ENCODE measurements around the gene HRH4. TPM values are rescaled to one million over a fixed set of nuclear protein-coding genes. Genes with fewer than 3 reads are reported as not detected.

The HRH4 gene
- total and polyA plus RNA-seq, 9 donors: 0.04 to 0.09 (median 0.06) TPM; not detected in 5

DNA sequence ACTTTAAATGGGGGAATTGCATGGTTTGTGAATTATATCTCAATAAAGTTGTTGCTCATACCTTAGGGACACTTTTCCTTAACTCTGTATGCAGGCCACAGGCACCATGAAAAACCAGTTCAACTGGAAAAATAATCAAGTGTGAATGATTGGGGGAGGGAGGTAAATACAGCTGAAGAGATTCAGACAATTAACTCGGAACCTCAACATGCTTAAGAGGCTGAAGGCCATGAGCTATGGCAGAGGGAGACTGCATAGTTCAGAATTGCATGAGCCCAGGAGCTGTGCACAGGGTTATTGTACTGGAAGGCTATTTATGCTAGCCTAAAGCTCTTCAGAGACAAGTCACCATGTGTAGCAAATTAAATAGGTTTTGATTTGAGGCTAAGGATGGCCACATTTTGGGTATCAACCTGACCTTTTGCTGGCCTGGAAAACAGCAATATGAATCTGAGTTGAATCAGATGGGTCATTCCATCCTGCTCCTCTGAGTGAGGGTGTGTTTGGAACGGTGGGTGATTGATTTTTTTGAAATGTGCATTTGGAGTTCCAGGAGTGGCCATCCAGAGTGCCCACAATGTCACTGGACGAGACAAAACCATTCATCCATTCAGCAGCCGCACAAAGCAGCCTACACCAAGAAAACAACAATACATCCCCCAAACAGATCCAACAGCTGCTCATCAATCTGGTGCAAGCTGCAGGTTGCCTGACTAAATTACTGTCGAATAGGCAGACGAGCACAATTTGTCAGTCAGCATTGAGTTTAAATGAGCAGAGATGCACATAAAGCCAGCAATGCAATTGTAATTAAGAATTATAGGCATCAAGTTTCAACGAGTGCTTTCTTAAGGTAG, 42.5 kb downstream of the HRH4 start:
- 65% methylated on average over 3 of the region's 7 CpGs for WGBS (ENCODE audit: insufficient coverage)
- no peak for DNase-seq
- Histone ChIP-seq H3K4me3 (ENCODE audit: low read length) (no peak overlapping the region), H3K36me3 (ENCODE audit: control insufficient read depth, insufficient read depth, low read length) (no peaks in the 10 kb centered on the region), H3K9me3 (replicated peaks; ENCODE audit: control insufficient read depth, low read depth, low read length) (no peaks in the 10 kb centered on the region), H3K4me1 (ENCODE audit: control insufficient read depth, insufficient read depth, low read length) (no peaks in the 10 kb centered on the region), H3K27me3 (ENCODE audit: control insufficient read depth, insufficient read depth, low read length) (no peaks in the 10 kb centered on the region), H3K27ac (ENCODE audit: low read length) (no peak overlapping the region)

DNA sequence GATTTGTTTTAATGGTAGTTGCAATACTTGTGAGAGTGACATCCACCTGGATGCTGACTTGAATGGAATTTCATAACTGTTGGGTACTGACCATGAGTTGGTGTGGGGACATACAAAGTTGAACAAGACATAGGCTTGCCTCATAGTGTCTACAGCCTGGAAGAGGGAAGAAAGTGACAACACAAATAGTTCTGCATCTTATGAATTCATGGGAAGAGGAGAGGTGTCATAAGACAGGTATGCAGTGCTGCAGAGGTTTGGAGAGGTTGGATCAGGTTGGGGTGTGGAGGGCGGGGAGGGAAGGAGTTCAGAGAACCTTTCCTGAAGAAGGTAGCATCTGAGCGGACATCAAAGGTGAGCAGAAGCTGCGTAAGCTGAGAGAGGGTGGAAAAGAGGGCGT, 44.0 kb downstream of the HRH4 start:
- H3K27me3 ChIP-seq (ENCODE audit: control insufficient read depth, insufficient read depth, low read length): no peaks in the 10 kb centered on the region
- H3K4me1 ChIP-seq (ENCODE audit: control insufficient read depth, insufficient read depth, low read length): no peaks in the 10 kb centered on the region
- H3K27ac ChIP-seq (ENCODE audit: low read length): no peak overlapping the region
- H3K9me3 ChIP-seq (replicated peaks; ENCODE audit: control insufficient read depth, low read depth, low read length): no peaks in the 10 kb centered on the region
- no peak for DNase-seq
- no peaks in the 10 kb centered on the region for H3K36me3 ChIP-seq (ENCODE audit: control insufficient read depth, insufficient read depth, low read length)
- no peak overlapping the region for H3K4me3 ChIP-seq (ENCODE audit: low read length)
- 93% methylated on average over 4 of the region's 4 CpGs for WGBS (ENCODE audit: insufficient coverage)

DNA sequence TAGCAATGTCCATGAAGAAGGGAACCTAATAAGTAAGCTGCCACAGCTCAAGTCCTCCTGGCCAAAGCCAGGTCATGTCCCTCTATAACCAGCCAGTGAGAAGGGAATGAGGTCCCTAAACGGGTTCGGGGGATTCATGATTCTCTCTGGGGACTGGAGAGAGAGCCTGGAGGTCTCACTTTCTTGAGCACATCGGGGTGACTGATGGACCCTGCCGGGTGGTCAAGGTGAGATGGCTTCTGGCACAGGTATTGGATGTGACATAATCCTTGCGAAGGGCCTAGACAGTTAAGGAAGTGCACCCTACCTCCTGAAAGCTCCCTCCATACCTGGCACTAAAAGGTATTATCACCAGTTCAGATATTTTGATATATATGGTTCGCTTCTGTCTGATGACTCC, 45.7 kb downstream of the HRH4 start:
- no peaks in the 10 kb centered on the region for H3K27me3 ChIP-seq (ENCODE audit: control insufficient read depth, insufficient read depth, low read length)
- H3K4me3 ChIP-seq (ENCODE audit: low read length): no peak overlapping the region
- 75% methylated on average over 2 of the region's 6 CpGs for WGBS (ENCODE audit: insufficient coverage)
- H3K27ac ChIP-seq (ENCODE audit: low read length): no peak overlapping the region
- DNase-seq: no peak
- H3K36me3 ChIP-seq (ENCODE audit: control insufficient read depth, insufficient read depth, low read length): no peaks in the 10 kb centered on the region
- no peaks in the 10 kb centered on the region for H3K9me3 ChIP-seq (replicated peaks; ENCODE audit: control insufficient read depth, low read depth, low read length)
- H3K4me1 ChIP-seq (ENCODE audit: control insufficient read depth, insufficient read depth, low read length): no peaks in the 10 kb centered on the region

DNA sequence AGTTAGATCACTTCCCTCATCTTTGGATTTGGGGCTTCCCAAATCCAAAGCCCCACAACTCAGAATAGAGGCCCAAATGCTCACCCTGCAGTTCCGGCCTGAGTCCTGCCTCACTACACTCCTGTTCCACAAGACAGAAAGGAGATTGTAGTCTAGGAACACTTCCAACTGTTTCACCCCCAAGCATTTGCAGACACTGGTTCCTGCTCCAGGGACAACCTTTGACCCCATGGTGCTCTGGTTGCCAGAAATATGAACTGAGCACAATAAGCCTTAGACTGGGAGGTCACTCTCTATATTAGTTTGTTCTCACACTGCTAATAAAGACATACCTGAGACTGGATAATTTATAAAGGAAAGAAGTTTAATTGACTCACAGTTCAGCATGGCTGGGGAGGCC, 49.0 kb downstream of the HRH4 start:
- DNase-seq: no peak
- WGBS (ENCODE audit: insufficient coverage): no CpG with 5 or more reads among the region's 1 CpG
- Histone ChIP-seq H3K36me3 (ENCODE audit: control insufficient read depth, insufficient read depth, low read length) (no peaks in the 10 kb centered on the region), H3K9me3 (replicated peaks; ENCODE audit: control insufficient read depth, low read depth, low read length) (no peaks in the 10 kb centered on the region), H3K27ac (ENCODE audit: low read length) (no peak overlapping the region), H3K4me3 (ENCODE audit: low read length) (no peak overlapping the region), H3K4me1 (ENCODE audit: control insufficient read depth, insufficient read depth, low read length) (no peaks in the 10 kb centered on the region), H3K27me3 (ENCODE audit: control insufficient read depth, insufficient read depth, low read length) (no peaks in the 10 kb centered on the region)

DNA sequence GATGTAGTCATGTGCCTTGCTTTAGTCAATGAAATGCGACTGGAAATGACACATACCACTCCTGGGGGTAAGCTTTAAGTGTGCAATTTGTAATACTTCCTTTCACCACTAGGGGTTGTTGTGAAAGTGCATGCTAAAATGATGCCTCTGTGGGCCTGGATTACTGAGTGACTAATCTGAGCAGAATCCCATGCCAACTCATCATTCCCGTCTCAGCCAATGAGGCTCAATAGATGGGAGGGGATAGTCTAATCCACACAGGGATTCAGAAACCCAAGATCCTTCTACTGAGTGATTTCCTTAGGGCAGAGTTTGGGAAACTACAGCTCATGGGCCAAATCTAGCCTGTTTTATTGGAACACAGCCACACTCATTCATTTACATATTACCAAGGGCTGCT, 54.0 kb downstream of the HRH4 start:
- Histone ChIP-seq H3K27ac (ENCODE audit: low read length) (no peak overlapping the region), H3K36me3 (ENCODE audit: control insufficient read depth, insufficient read depth, low read length) (no peaks in the 10 kb centered on the region), H3K4me1 (ENCODE audit: control insufficient read depth, insufficient read depth, low read length) (no peaks in the 10 kb centered on the region), H3K4me3 (ENCODE audit: low read length) (no peak overlapping the region), H3K9me3 (replicated peaks; ENCODE audit: control insufficient read depth, low read depth, low read length) (no peaks in the 10 kb centered on the region), H3K27me3 (ENCODE audit: control insufficient read depth, insufficient read depth, low read length) (peaks cover 2% of the 10 kb centered on the region)
- DNase-seq: no peak
- no CpG with 5 or more reads among the region's 2 CpGs for WGBS (ENCODE audit: insufficient coverage)

DNA sequence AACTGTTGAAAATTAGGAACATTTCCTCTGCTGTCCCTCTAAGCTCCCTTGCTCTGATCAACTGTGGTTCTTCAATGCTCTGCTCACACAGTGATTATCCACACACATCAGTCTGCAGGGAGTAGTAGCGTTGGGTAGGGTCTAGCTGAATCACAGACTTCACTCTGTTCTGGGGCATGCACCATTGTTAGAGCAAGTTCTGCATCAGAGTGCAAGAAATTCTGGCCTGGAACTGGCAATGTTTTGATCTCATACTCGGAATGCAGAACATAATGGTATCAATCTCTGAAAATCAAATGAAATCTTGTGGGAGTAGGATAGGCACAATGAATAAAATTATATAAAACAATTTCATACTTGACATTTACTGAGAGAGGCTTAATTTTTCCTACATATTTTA, 55.3 kb downstream of the HRH4 start:
- Histone ChIP-seq H3K27me3 (ENCODE audit: control insufficient read depth, insufficient read depth, low read length) (peaks cover 2% of the 10 kb centered on the region), H3K27ac (ENCODE audit: low read length) (no peak overlapping the region), H3K9me3 (replicated peaks; ENCODE audit: control insufficient read depth, low read depth, low read length) (no peaks in the 10 kb centered on the region), H3K36me3 (ENCODE audit: control insufficient read depth, insufficient read depth, low read length) (no peaks in the 10 kb centered on the region), H3K4me1 (ENCODE audit: control insufficient read depth, insufficient read depth, low read length) (no peaks in the 10 kb centered on the region), H3K4me3 (ENCODE audit: low read length) (no peak overlapping the region)
- DNase-seq: no peak
- WGBS (ENCODE audit: insufficient coverage): 100% methylated on average over 1 of the region's 2 CpGs

DNA sequence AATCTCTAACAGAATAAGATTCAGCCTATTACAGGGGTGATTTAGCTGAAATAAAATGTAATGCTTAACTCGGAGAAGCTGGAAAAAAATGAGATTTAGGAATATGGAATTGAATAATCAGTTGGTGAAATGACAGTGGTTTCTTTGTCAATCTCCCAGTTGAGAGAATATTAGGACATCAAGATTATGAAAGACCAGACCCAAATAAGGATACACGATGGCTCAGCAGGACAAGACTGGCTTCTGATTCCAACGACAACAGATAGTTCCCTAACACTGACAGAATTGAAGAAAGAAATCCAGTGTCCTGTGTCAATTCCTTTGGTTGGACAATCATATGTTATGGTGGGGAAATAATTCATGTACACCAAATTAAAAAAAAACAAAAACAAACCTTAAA, 55.8 kb downstream of the HRH4 start:
- no CpG with 5 or more reads among the region's 3 CpGs for WGBS (ENCODE audit: insufficient coverage)
- no peak for DNase-seq
- H3K4me3 ChIP-seq (ENCODE audit: low read length): no peak overlapping the region

DNA sequence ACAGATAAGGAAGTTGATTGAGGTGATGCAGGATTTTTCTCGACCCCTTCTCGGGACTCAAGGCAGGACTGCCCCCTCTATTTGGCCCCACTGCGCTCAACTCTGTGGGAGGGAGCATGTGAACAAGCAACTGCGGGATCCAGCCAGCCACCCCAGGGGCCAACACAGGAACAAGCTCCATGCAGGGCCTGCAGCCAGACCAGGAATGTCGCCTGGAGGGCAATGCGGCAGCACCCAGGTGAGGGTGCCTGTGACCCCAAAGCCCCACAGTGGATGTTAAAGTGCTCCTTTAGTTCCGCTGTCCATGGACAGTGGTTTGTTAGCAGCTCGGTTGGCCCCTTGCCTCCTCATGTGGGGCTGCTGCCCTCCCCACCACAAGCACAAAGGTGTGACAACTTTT, 57.1 kb downstream of the HRH4 start:
- no peak overlapping the region for H3K27ac ChIP-seq (ENCODE audit: low read length)
- no peaks in the 10 kb centered on the region for H3K4me1 ChIP-seq (ENCODE audit: control insufficient read depth, insufficient read depth, low read length)
- H3K4me3 ChIP-seq (ENCODE audit: low read length): no peak overlapping the region
- 100% methylated on average over 5 of the region's 8 CpGs for WGBS (ENCODE audit: insufficient coverage)
- peaks cover 2% of the 10 kb centered on the region for H3K27me3 ChIP-seq (ENCODE audit: control insufficient read depth, insufficient read depth, low read length)
- H3K9me3 ChIP-seq (replicated peaks; ENCODE audit: control insufficient read depth, low read depth, low read length): no peaks in the 10 kb centered on the region
- no peaks in the 10 kb centered on the region for H3K36me3 ChIP-seq (ENCODE audit: control insufficient read depth, insufficient read depth, low read length)
- DNase-seq: no peak

More for the DNA sequence above, 55.8 kb downstream of the HRH4 start:
- Histone ChIP-seq H3K27me3 (ENCODE audit: control insufficient read depth, insufficient read depth, low read length) (peaks cover 2% of the 10 kb centered on the region), H3K36me3 (ENCODE audit: control insufficient read depth, insufficient read depth, low read length) (no peaks in the 10 kb centered on the region), H3K9me3 (replicated peaks; ENCODE audit: control insufficient read depth, low read depth, low read length) (no peaks in the 10 kb centered on the region), H3K4me1 (ENCODE audit: control insufficient read depth, insufficient read depth, low read length) (no peaks in the 10 kb centered on the region), H3K27ac (ENCODE audit: low read length) (no peak overlapping the region)

DNA sequence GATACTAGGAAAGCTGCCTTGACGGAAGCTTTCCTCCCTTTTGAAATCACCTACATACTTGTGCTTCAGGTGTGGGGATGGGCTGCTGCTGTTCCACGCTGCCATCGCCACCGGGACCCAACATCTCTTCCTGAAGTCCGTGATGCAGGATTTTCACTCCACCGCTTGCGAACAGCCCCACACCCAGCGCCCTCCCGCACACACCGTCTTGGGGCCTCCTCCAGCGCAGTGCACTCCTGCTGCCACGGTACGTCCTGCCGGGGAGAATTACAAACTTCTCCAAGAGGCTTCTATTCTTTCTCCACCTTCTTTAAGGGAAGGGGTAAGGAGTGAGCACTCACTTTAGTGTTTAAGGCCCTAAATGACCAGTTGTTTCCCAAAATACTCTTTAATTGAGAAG, 58.2 kb downstream of the HRH4 start:
- Histone ChIP-seq H3K36me3 (ENCODE audit: control insufficient read depth, insufficient read depth, low read length) (no peaks in the 10 kb centered on the region), H3K9me3 (replicated peaks; ENCODE audit: control insufficient read depth, low read depth, low read length) (no peaks in the 10 kb centered on the region), H3K4me3 (ENCODE audit: low read length) (no peak overlapping the region), H3K27ac (ENCODE audit: low read length) (no peak overlapping the region), H3K4me1 (ENCODE audit: control insufficient read depth, insufficient read depth, low read length) (no peaks in the 10 kb centered on the region), H3K27me3 (ENCODE audit: control insufficient read depth, insufficient read depth, low read length) (peaks cover 2% of the 10 kb centered on the region)
- WGBS (ENCODE audit: insufficient coverage): 93% methylated on average over 6 of the region's 14 CpGs
- no peak for DNase-seq

All from muscle of leg (tissue), 11 donors.